Measurements from ENCODE around the gene DISP3. TPM values are rescaled to one million over a fixed set of nuclear protein-coding genes. Genes with fewer than 3 reads are reported as not detected.

Gene DISP3
- total and polyA plus RNA-seq, 2 of the 4 experiments (the other 2 are of a cell fraction), result 0.05 TPM; not detected in 1

DNA sequence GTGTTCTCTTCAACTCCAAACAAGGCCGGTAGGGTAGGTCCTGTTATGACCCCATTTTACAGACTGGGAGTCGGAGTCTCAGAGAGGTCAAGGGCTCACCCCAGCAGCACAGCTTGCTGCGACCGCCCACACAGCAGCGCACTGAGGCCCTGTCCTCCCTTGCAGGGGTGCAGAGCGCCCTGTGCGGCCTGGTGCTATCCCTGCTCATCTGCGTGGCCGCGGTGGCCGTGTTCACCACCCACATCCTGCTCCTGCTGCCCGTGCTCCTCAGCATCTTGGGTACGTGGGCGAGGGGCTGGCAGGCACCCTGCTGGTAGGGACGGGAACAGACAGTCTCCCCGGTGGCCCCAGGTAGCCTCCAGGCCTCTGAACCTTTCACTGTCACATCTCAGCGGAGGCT is 55.9 kb downstream of the DISP3 start:
- no peak overlapping the region for H4K91ac ChIP-seq (ENCODE audit: insufficient read depth, low read depth, low read length)
- BruUV-seq (replicated peaks), result no TSS peak
- no peaks in the 10 kb centered on the region for H4K20me1 ChIP-seq (ENCODE audit: insufficient read depth, low read length)
- no peaks in the 10 kb centered on the region for H3K9me1 ChIP-seq (ENCODE audit: insufficient read depth, low read length)
- H3K36me3 ChIP-seq (ENCODE audit: control insufficient read depth, insufficient read depth, low read length), result no peaks in the 10 kb centered on the region
- intact Hi-C loops (cut with micrococcal nuclease), result no loop called here
- POLR2A ChIA-PET (ENCODE audit: unreplicated experiment), result no interaction called here
- no peak overlapping the region for H3K23ac ChIP-seq (ENCODE audit: low read depth, low read length)
- H3K27me3 ChIP-seq (ENCODE audit: control insufficient read depth, insufficient read depth, low read length), result no peaks in the 10 kb centered on the region; the same call in 1 of the 2 replicates
- no peak overlapping the region for H3K4me2 ChIP-seq (ENCODE audit: low read depth, low read length)
- H3K79me1 ChIP-seq (ENCODE audit: low read depth in 1 of 2, low read length in 2 of 2), result no peaks in the 10 kb centered on the region
- dilution Hi-C loops (cut with HindIII; ENCODE audit: low sequenced_read_pairs, unreplicated experiment), result no loop called here
- no peak overlapping the region for H3K27ac ChIP-seq (ENCODE audit: insufficient read depth, low read length)
- WGBS, 2 experiments (ENCODE audit: extremely low coverage in 2 of 2, insufficient read length in 1 of 2), result 68% methylated on average over 5 of the region's 17 CpGs; no CpG with 5 or more reads in 1 of the 2 experiments
- ATAC-seq (ENCODE audit: low read depth) (no peak), DNase-seq (no peak)
- no peak overlapping the region for H2AK9ac ChIP-seq (replicated peaks; ENCODE audit: low read depth, low read length, poor library complexity)
- H3K18ac ChIP-seq (ENCODE audit: low read depth, low read length), result no peak overlapping the region
- H4K5ac ChIP-seq (ENCODE audit: low read depth, low read length), result no peak overlapping the region
- no peak overlapping the region for H2BK15ac ChIP-seq (ENCODE audit: low read depth, low read length)
- TF ChIP-seq CHD1 (IDR thresholded peaks at IDR 0.05; ENCODE audit: low read depth, low read length), result no peak
- TF ChIP-seq RFX5 (IDR thresholded peaks at IDR 0.05; ENCODE audit: low read depth, low read length), result no peak
- TF ChIP-seq MAFK (IDR thresholded peaks at IDR 0.05; ENCODE audit: low read depth, low read length), result no peak
- no peak for TF ChIP-seq POLR2A (IDR thresholded peaks at IDR 0.05; ENCODE audit: low read depth, low read length)
- TF ChIP-seq, protein P1, sequence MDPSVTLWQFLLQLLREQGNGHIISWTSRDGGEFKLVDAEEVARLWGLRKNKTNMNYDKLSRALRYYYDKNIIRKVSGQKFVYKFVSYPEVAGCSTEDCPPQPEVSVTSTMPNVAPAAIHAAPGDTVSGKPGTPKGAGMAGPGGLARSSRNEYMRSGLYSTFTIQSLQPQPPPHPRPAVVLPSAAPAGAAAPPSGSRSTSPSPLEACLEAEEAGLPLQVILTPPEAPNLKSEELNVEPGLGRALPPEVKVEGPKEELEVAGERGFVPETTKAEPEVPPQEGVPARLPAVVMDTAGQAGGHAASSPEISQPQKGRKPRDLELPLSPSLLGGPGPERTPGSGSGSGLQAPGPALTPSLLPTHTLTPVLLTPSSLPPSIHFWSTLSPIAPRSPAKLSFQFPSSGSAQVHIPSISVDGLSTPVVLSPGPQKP (IDR thresholded peaks at IDR 0.05; ENCODE audit: borderline replicate concordance, low read depth, low read length), result no peak
- TF ChIP-seq MXI1 (IDR thresholded peaks at IDR 0.05; ENCODE audit: borderline replicate concordance, low read depth, low read length), result no peak
- no peak for TF ChIP-seq SMC3 (IDR thresholded peaks at IDR 0.05; ENCODE audit: low read depth, low read length)
- no peak for TF ChIP-seq RCOR1 (IDR thresholded peaks at IDR 0.05; ENCODE audit: insufficient replicate concordance, low read length)
- TF ChIP-seq, protein P2, sequence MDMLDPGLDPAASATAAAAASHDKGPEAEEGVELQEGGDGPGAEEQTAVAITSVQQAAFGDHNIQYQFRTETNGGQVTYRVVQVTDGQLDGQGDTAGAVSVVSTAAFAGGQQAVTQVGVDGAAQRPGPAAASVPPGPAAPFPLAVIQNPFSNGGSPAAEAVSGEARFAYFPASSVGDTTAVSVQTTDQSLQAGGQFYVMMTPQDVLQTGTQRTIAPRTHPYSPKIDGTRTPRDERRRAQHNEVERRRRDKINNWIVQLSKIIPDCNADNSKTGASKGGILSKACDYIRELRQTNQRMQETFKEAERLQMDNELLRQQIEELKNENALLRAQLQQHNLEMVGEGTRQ (IDR thresholded peaks at IDR 0.05; ENCODE audit: low read depth, low read length), result no peak
- no peak for TF ChIP-seq NFE2L2 (IDR thresholded peaks at IDR 0.05; ENCODE audit: low read depth, low read length)
- no peak for TF ChIP-seq MAZ (IDR thresholded peaks at IDR 0.05; ENCODE audit: borderline replicate concordance, low read depth, low read length)
- no peak for TF ChIP-seq RAD21 (IDR thresholded peaks at IDR 0.05; ENCODE audit: low read length)
- TF ChIP-seq BHLHE40 (IDR thresholded peaks at IDR 0.05; ENCODE audit: low read depth, low read length), result no peak
- no peak for TF ChIP-seq FOS (IDR thresholded peaks at IDR 0.05; ENCODE audit: low read depth, low read length)
- TF ChIP-seq, protein P3, sequence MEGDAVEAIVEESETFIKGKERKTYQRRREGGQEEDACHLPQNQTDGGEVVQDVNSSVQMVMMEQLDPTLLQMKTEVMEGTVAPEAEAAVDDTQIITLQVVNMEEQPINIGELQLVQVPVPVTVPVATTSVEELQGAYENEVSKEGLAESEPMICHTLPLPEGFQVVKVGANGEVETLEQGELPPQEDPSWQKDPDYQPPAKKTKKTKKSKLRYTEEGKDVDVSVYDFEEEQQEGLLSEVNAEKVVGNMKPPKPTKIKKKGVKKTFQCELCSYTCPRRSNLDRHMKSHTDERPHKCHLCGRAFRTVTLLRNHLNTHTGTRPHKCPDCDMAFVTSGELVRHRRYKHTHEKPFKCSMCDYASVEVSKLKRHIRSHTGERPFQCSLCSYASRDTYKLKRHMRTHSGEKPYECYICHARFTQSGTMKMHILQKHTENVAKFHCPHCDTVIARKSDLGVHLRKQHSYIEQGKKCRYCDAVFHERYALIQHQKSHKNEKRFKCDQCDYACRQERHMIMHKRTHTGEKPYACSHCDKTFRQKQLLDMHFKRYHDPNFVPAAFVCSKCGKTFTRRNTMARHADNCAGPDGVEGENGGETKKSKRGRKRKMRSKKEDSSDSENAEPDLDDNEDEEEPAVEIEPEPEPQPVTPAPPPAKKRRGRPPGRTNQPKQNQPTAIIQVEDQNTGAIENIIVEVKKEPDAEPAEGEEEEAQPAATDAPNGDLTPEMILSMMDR (conservative IDR thresholded peaks at IDR 0.05; ENCODE audit: low read depth, low read length), result no peak
- no peak for TF ChIP-seq CEBPB (IDR thresholded peaks at IDR 0.05; ENCODE audit: low read depth, low read length)
- no peak overlapping the region for H4K8ac ChIP-seq (ENCODE audit: low read depth in 2 of 2, low read length in 2 of 2)
- no peak overlapping the region for H3K9ac ChIP-seq (ENCODE audit: low read depth, low read length)
- H3K4me3 ChIP-seq (ENCODE audit: insufficient read depth, low read depth, low read length), result no peak overlapping the region
- no peak overlapping the region for H2BK5ac ChIP-seq (ENCODE audit: low read depth, low read length, poor library complexity, severe bottlenecking)
- H2AK5ac ChIP-seq (ENCODE audit: low read depth, low read length), result no peak overlapping the region
- in situ Hi-C loops (cut with MboI; ENCODE audit: low sequenced_read_pairs), result no loop called here
- H2BK120ac ChIP-seq (ENCODE audit: low read depth, low read length), result no peak overlapping the region
- H2AFZ ChIP-seq (replicated peaks; ENCODE audit: low read length, poor library complexity), result peak overlapping the region; percentile 11
- H3K56ac ChIP-seq (ENCODE audit: extremely low read depth, insufficient read depth, low read length), result no peak overlapping the region
- H3K9me3 ChIP-seq (ENCODE audit: control insufficient read depth, insufficient read depth, low read length), result no peaks in the 10 kb centered on the region
- CTCF ChIA-PET, result no interaction called here
- no peak overlapping the region for H3K14ac ChIP-seq (replicated peaks; ENCODE audit: low read depth, low read length)
- no peak overlapping the region for H3K4ac ChIP-seq (ENCODE audit: low read depth, low read length)
- H3K4me1 ChIP-seq (ENCODE audit: control insufficient read depth, insufficient read depth, low read length), result no peaks in the 10 kb centered on the region
- H2BK20ac ChIP-seq (ENCODE audit: low read depth, low read length), result no peak overlapping the region

Data from IMR-90 (cell line).